ENCODE results near the gene ARHGAP19. TPM values are rescaled to one million over a fixed set of nuclear protein-coding genes. Genes with fewer than 3 reads are reported as not detected.

Gene ARHGAP19
- total and polyA plus RNA-seq, 9 of the 15 experiments (the other 6 are each of a cell fraction or from before 2014, with no cell fraction given), result 14.8 to 49.5 (median 26.8) TPM

DNA sequence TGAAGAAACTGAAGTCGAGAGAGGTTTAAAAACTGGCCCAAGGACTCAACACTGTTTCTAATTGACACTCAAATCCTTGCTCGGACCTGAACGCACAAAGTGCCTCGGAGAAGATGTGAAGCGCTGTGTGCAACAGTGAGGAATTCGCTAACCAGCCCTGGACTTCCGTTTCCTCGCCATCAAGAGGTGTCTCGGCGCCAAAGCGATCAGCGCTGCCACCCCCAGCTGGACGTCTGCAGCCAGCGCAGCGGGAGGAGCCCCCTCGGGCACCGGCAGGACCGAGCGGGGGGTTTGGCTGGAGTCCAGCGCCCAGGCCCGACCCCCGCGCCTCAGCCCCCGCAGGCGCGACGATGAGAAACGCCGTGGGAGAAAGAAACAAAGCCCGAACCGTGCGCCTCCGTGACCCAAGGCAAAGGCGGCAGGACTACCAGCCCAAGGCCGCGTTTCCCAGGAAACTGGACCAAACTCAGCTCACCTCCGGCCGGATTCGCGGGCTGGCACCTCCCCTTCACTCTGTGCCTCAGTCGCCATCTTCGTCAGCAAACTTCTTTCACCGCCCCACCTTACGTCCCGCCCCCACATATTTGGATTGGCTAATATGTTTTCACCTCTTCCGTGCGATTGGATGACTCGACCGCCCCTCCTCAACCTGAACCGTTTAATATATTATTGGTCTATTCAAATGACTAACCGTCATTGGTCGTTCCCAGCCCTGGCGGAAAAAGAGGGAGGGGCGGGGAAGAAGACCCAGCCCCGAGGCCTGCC is at the start of gene ARHGAP19 (continued):
- TF ChIP-seq, protein P1, sequence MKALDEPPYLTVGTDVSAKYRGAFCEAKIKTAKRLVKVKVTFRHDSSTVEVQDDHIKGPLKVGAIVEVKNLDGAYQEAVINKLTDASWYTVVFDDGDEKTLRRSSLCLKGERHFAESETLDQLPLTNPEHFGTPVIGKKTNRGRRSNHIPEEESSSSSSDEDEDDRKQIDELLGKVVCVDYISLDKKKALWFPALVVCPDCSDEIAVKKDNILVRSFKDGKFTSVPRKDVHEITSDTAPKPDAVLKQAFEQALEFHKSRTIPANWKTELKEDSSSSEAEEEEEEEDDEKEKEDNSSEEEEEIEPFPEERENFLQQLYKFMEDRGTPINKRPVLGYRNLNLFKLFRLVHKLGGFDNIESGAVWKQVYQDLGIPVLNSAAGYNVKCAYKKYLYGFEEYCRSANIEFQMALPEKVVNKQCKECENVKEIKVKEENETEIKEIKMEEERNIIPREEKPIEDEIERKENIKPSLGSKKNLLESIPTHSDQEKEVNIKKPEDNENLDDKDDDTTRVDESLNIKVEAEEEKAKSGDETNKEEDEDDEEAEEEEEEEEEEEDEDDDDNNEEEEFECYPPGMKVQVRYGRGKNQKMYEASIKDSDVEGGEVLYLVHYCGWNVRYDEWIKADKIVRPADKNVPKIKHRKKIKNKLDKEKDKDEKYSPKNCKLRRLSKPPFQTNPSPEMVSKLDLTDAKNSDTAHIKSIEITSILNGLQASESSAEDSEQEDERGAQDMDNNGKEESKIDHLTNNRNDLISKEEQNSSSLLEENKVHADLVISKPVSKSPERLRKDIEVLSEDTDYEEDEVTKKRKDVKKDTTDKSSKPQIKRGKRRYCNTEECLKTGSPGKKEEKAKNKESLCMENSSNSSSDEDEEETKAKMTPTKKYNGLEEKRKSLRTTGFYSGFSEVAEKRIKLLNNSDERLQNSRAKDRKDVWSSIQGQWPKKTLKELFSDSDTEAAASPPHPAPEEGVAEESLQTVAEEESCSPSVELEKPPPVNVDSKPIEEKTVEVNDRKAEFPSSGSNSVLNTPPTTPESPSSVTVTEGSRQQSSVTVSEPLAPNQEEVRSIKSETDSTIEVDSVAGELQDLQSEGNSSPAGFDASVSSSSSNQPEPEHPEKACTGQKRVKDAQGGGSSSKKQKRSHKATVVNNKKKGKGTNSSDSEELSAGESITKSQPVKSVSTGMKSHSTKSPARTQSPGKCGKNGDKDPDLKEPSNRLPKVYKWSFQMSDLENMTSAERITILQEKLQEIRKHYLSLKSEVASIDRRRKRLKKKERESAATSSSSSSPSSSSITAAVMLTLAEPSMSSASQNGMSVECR (CRISPR knock-in tag; IDR thresholded peaks at IDR 0.05), result no peak; the same call in 1 of the 2 replicates
- TF ChIP-seq PRPF4 (IDR thresholded peaks at IDR 0.05; ENCODE audit: insufficient read depth, low read depth, low read length, poor library complexity, severe bottlenecking) (no peak), ZNF212 (CRISPR knock-in tag; IDR thresholded peaks at IDR 0.05) (no peak), SMARCA5 (IDR thresholded peaks at IDR 0.05) (no peak), TARDBP (IDR thresholded peaks at IDR 0.05) (no peak), NCOA1 (IDR thresholded peaks at IDR 0.05; ENCODE audit: low read depth) (no peak), ZNF699 (CRISPR knock-in tag; IDR thresholded peaks at IDR 0.05; ENCODE audit: insufficient replicate concordance) (no peak), NBN (IDR thresholded peaks at IDR 0.05; ENCODE audit: low read depth) (no peak), ZNF584 (CRISPR knock-in tag; IDR thresholded peaks at IDR 0.05; ENCODE audit: low read depth) (no peak), CBFB (CRISPR knock-in tag; IDR thresholded peaks at IDR 0.05) (no peak), SMAD3 (CRISPR knock-in tag; conservative IDR thresholded peaks at IDR 0.05) (no peak), KDM4B (IDR thresholded peaks at IDR 0.05; ENCODE audit: borderline replicate concordance in 2 of 2, low read depth in 1 of 2) (no peak; a peak in 1 of 4 replicates), ZNF354B (CRISPR knock-in tag; IDR thresholded peaks at IDR 0.05) (no peak), ZNF57 (CRISPR knock-in tag; IDR thresholded peaks at IDR 0.05) (no peak), HDGF (IDR thresholded peaks at IDR 0.05) (no peak), ZNF143 (CRISPR knock-in tag; IDR thresholded peaks at IDR 0.05) (peak; percentile 84), ZNF165 (CRISPR knock-in tag; IDR thresholded peaks at IDR 0.05; ENCODE audit: borderline replicate concordance) (no peak), ELF2 (CRISPR knock-in tag; IDR thresholded peaks at IDR 0.05) (no peak), CCNT2 (IDR thresholded peaks at IDR 0.05; ENCODE audit: borderline replicate concordance, extremely low read depth, insufficient read length, low read depth, low read length) (peak; percentile 62), SREBF2 (CRISPR knock-in tag; IDR thresholded peaks at IDR 0.05) (no peak)
- TF ChIP-seq, protein P2, sequence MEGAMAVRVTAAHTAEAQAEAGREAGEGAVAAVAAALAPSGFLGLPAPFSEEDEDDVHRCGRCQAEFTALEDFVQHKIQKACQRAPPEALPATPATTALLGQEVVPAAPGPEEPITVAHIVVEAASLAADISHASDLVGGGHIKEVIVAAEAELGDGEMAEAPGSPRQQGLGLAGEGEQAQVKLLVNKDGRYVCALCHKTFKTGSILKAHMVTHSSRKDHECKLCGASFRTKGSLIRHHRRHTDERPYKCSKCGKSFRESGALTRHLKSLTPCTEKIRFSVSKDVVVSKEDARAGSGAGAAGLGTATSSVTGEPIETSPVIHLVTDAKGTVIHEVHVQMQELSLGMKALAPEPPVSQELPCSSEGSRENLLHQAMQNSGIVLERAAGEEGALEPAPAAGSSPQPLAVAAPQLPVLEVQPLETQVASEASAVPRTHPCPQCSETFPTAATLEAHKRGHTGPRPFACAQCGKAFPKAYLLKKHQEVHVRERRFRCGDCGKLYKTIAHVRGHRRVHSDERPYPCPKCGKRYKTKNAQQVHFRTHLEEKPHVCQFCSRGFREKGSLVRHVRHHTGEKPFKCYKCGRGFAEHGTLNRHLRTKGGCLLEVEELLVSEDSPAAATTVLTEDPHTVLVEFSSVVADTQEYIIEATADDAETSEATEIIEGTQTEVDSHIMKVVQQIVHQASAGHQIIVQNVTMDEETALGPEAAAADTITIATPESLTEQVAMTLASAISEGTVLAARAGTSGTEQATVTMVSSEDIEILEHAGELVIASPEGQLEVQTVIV (CRISPR knock-in tag; IDR thresholded peaks at IDR 0.05; ENCODE audit: borderline replicate concordance), result no peak

Data from K562 (cell line).